Ramos (cell line): ENCODE results near the gene CCDC6.

Experiments
- in situ Hi-C: fragments of 300-500 bp; cut with MboI; formaldehyde crosslinking; loops from one replicate; pipeline ENCODE4 v1.14.3; 2022; ENCODE audit warnings: low sequenced_read_pairs; ENCODE audit not compliant: unreplicated experiment

CCDC6 gene

DNA sequence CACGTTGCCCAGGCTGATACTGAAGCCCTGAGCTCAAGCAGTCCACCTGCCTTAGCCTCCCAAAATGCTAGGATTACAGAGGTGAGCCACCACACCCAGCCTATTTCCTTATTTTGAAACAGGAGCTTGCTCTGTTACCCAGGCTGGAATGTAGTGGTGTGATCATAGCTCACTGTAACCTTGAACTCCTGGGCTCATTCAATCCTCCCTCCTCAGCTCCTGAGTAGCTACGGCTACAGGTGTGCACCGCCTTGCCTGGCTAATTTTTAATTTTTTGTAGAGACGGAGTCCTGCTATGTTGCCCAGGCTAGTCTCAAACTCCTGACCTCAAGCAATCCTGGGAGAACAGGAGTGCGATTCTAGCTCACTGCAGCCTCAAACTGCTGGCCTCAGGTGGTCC lies 164.8 kb downstream of the CCDC6 start:
- in situ Hi-C loops = no loop called here

DNA sequence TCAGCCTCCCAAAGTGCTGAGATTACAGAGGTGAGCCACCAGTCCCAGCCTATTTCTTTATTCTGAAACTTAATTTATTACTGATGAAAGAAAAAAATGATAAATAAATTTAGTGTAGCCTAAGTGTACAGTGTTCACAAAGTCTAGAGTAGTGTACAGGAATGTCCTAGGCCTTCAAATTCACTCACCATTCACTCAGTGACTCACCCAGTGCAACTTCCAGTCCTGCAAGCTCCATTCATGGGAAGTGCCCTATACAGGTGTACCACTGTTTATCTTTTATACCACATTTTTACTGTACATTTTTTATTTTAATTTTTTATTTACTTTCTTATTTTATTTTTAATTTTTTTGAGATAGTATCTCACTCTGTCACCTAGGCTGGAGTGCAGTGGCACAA lies 165.3 kb downstream of the CCDC6 start:
- in situ Hi-C loops = no loop called here
